ENCODE results near the gene OSBP.

Gene OSBP

GRCh38 chr11:59607703-59608454 lies 7.7 kb downstream of the OSBP start:
- no peak for FAIRE-seq
- no peak for DNase-seq (ENCODE audit: low spot score)

- DNase-seq (ENCODE audit: low spot score) (no peak), FAIRE-seq (no peak)
Measured at GRCh38 chr11:59602432-59602831, 13.1 kb downstream of the OSBP start.

GRCh38 chr11:59601788-59602187 lies 13.8 kb downstream of the OSBP start:
- DNase-seq (ENCODE audit: low spot score) (no peak), FAIRE-seq (no peak)

GRCh38 chr11:59600636-59601035 lies 14.9 kb downstream of the OSBP start:
- FAIRE-seq (no peak), DNase-seq (ENCODE audit: low spot score) (no peak)

- DNase-seq (ENCODE audit: low spot score) (no peak), FAIRE-seq (no peak)
Measured at GRCh38 chr11:59600234-59600633, 15.3 kb downstream of the OSBP start.

GRCh38 chr11:59598961-59599360 lies 16.6 kb downstream of the OSBP start:
- DNase-seq (ENCODE audit: low spot score) (no peak), FAIRE-seq (no peak)

- DNase-seq (ENCODE audit: low spot score) (no peak), FAIRE-seq (no peak)
Measured at GRCh38 chr11:59584294-59584693, 31.3 kb downstream of the OSBP start.

GRCh38 chr11:59582006-59582405 lies 33.6 kb downstream of the OSBP start:
- FAIRE-seq (no peak), DNase-seq (ENCODE audit: low spot score) (no peak)

- FAIRE-seq (no peak), DNase-seq (ENCODE audit: low spot score) (no peak)
Measured at GRCh38 chr11:59578369-59578768, 37.2 kb downstream of the OSBP start.

- DNase-seq (ENCODE audit: low spot score), result no peak
- no peak for FAIRE-seq
Measured at GRCh38 chr11:59575505-59575904, 40.1 kb downstream of the OSBP start.

- FAIRE-seq (no peak), DNase-seq (ENCODE audit: low spot score) (no peak)
Measured at GRCh38 chr11:59574932-59575502, 40.6 kb downstream of the OSBP start.

GRCh38 chr11:59574467-59574866 lies 41.1 kb downstream of the OSBP start:
- DNase-seq (ENCODE audit: low spot score) (no peak), FAIRE-seq (no peak)

GRCh38 chr11:59573216-59573615 lies 42.4 kb downstream of the OSBP start:
- DNase-seq (ENCODE audit: low spot score) (peak; percentile 15), FAIRE-seq (peak; percentile 10)

- DNase-seq (ENCODE audit: low spot score) (no peak), FAIRE-seq (no peak)
Measured at GRCh38 chr11:59572091-59572490, 43.5 kb downstream of the OSBP start.

GRCh38 chr11:59562292-59562691 lies 53.3 kb downstream of the OSBP start:
- DNase-seq (ENCODE audit: low spot score) (no peak), FAIRE-seq (no peak)

GRCh38 chr11:59560702-59561473 lies 54.7 kb downstream of the OSBP start:
- DNase-seq (ENCODE audit: low spot score), result peak; percentile 62
- FAIRE-seq, result no peak

- DNase-seq (ENCODE audit: low spot score), result peak; percentile 79
Measured at GRCh38 chr11:59560290-59560701, 55.3 kb downstream of the OSBP start.

GRCh38 chr11:59559886-59560285 lies 55.7 kb downstream of the OSBP start:
- no peak for DNase-seq (ENCODE audit: low spot score)
- no peak for FAIRE-seq

More at GRCh38 chr11:59560290-59560701, 55.3 kb downstream of the OSBP start:
- no peak for FAIRE-seq

- DNase-seq (ENCODE audit: low spot score) (no peak), FAIRE-seq (no peak)
Measured at GRCh38 chr11:59558270-59558643, 57.3 kb downstream of the OSBP start.

- DNase-seq (ENCODE audit: low spot score) (peak; percentile 33), FAIRE-seq (no peak)
Measured at GRCh38 chr11:59556917-59557348, 58.6 kb downstream of the OSBP start.

- DNase-seq (ENCODE audit: low spot score), result peak; percentile 82
- FAIRE-seq, result peak; percentile 46
Measured at GRCh38 chr11:59556115-59556916, 59.3 kb downstream of the OSBP start.

Measured in RCC 7860 (cell line).